Activated effector memory CD4-positive, alpha-beta T cell treated with anti-CD3 and anti-CD28 coated beads, Interleukin-2, amount 50 U/mL, for 16 hours (primary cell): Measurements from ENCODE around the gene S100A11.
A peak's percentile ranks its signal among the peaks of the same experiment; 100 is the strongest.
"Not testable (repeated sequence)": the region's sequence is repeated elsewhere in the genome, so short reads cannot be mapped to it uniquely, and the experiment has no call there.

Experiments
- DNase-seq: peaks from one replicate; pipeline ENCODE4 v3.0.0-alpha.2; 2020

S100A11 gene

GRCh38 chr1:152036267-152037216, at the start of gene S100A11:
S100A11 (minus strand) TSS chr1:152037004; CDS start chr1:152036915, 89 bp downstream.
- peak; percentile 91 for DNase-seq

DNA sequence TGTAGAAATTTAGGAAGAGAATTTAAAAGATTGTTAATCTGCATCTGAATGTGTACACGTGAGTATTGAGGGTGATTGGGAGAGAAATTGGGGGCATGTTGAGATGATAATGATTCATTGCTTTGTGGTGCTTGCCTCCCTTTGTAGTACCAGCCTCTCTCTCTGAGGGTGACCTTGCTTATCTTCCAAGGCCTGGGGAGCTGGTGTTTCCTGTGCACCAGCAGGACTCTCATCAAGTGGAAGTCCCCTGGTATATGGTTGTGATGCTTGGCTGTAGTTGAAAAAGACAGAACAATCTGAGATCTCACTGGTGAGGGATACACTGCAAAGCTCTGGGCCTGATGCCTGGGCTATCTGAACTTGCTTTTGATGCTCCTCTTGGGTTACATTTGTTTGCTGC, 48.0 kb upstream of the S100A11 start:
- DNase-seq, result no peak

- DNase-seq, result not testable (repeated sequence)
These were observed 44.2 kb upstream of the S100A11 start for GRCh38 chr1:152081026-152081425.

GRCh38 chr1:152080494-152080893, 43.7 kb upstream of the S100A11 start:
- DNase-seq, result not testable (repeated sequence)

GRCh38 chr1:152078831-152079441, 42.1 kb upstream of the S100A11 start:
- no peak for DNase-seq

DNA sequence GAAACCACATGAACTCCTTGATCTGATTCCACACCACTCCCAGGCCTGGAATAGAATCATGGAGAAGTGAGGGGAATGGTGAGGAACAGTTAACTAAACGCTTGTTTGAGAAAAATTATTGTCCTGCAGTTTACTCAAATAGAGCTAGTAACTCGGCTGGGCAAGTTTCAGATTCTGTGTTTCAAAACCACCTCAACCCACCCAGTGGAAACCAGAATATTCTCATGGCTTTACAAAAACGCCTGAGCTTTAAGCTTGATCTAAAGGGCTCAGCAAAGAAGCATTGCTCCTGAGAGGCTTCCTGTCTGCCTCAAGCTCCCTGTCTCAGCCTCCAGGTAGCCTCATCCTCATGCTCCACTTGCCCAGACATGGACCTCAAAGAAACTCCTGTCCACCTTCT, 35.5 kb upstream of the S100A11 start:
- no peak for DNase-seq

- DNase-seq, result no peak
These were observed 34.3 kb upstream of the S100A11 start for GRCh38 chr1:152071123-152071522.

GRCh38 chr1:152067929-152068328, 31.1 kb upstream of the S100A11 start:
- DNase-seq, result no peak

DNA sequence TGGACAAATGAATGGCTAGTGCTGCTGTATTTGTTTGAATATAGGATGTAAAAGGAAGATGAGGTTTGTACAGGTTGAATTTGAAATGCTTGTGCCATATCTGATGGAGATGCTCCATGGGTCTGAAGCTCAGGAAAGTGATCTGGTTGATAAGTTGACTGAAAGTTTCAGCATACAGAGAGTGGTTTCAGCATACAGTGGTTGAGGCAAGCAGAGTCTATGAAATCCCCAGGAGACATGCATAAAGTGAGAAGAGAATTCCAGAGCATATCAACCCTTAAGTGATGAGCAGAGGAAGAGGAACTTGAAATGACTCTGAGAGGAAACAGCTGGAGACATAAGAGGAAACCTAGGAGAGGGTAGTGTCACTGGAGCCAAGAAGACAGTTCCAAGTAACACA, 30.3 kb upstream of the S100A11 start:
- DNase-seq, result no peak

DNA sequence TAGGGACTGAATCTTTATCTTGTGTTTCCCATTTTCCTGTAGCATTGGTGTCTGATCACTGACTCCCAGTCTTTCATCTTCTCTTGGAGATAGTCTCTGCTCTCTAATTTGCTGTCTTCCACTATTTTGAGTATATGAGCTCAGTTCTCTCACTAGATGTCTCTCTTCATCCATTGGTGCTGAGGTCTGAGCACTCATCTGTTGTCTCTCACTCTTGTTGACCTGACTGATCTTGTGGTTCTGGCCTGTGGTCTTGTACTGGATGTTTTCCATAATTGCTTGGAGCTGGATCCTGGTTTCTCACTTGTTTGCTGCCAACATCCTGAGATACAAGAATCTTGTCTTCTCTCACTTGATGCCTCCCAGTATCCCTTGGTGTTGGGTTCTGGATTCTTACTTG, 25.1 kb upstream of the S100A11 start:
- DNase-seq, result no peak

DNA sequence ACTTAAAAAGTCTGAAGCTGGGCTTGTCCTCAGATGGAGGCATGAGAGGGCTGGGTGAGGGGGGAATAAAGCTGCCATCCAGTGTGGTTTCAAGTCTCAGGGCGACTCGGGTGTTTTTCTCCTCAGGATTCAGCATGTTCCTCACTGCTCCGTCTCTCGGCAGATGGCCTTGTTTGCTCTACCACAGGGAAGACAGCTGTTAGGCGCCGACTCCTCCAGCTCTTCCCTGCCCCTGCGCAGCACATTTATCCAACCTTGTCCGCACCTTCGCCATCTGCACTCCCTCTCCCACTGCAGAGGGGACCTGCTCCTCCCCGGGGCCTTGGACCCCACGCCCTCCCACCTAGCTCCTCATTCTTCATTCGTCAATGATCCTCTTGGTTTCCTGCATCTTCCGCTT, 16.6 kb upstream of the S100A11 start:
- DNase-seq, result no peak

DNA sequence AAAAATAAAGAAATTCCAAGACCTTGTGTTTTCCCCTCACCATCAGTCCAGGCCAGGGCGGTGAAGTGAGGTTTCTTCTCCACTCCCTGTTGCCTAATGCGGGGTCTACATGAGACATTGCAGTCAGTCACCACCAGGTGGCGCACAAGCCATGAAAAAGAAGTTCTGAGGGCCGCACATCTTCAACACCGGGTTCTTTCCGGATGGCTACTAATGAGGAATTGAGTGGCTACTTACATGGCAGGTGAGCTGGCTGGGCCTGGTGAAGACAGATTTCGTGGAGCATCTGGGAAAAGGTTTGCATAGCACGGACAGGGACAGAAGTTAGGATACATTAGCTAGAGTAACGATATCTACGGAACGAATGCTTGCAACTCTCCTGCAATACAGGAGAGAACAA, 15.8 kb upstream of the S100A11 start:
- DNase-seq, result peak; percentile 94

DNA sequence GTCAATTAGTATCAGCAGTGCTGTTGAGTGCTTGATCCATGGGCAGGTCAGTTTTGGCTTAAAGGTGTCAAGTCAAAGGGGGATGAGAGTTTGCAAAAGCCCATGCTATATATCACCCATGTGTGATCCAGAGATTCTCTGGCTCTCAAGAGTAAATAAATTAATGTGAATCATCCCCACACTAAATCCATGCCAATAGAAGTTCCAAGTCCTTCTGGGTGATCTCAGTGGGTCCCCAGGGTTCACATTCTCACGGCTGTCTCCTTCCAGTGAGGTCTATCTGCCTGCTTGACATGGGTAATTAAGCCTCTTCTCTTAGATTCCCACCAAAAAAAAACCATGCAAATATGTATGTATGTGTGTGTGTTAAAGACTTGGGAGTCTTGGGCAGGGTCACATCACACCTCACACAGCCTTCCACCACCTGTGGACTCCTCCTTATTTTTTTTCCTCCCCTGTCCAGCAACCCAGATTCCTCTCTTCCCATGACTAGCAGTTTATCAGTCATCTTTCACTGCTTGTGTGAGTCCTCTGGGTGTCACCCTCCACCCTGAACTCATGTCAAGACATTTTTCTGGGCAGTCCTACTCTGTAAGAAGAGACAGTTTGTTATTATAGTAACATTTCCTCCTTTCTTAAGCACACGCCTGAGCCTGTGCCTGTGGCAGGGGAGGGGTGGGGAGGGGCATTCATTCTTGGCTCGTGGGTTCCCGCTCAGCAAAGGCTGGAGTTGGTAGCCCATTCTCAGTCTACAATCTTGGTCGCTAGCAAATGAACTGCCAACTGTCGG, 14.3 kb upstream of the S100A11 start:
- no peak for DNase-seq

- no peak for DNase-seq
These were observed 12.7 kb upstream of the S100A11 start for GRCh38 chr1:152049291-152050083.

DNA sequence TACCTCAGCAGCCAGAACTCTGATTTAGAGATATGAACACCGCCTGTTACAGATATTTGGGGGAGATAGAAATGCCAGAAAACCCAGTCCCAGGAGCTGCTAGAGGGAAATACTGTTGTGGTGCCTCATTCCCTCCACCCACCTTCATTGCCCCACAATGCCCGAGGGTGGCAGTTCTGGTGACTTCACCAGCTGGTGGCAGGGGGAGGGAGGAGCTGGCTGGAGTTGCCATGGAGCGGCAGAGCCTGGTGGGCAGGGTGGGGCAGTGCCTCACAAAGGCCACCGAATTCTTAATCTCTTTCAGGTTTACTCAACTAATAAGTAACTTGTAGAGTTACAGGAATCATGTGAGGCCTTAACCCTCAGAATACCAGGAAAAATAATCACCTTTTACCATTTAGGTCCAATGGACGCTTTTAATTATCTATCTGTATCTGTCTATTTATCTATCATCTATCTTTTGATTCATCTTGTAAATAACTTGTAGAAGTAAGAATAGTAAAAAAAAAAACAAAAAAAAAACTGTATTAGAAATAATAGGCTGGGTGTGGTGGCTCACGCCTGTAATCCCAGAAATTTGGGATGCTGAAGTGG, 11.7 kb upstream of the S100A11 start:
- peak; percentile 87 for DNase-seq

DNA sequence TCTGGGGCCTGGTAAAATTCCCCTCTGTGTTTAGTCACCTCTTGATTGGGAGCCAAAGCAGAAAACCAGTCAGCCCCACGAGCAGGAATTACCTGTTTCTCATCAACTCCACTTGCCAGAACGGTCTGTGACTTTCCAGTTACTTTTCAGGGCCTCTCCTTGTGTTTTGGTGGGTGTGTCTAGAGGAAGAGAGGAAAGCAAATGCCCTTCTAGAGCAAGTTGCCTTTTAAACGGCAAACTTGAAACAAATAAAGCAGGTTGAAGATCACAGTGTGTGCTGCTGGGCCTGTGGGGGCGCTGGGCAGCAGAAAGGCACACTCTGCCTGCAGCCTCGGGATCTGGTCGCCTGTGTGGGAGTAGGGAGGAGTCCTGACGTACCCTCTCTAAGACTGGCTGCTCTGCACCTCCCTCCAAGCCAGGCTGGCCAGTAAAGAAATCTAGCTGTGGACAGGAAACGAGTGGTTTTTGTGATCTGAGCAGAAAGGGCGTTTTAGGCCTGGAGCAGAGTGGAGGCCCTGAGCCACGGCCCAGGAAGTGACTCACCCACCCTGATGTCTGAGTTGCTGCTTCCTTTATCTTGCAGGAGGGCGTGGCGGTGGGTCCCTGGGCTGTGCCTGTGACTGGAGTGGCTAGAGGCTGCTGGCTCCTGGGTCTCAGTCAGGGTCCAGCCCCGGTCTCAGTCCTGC, 11.1 kb upstream of the S100A11 start:
- DNase-seq, result peak; percentile 94

- DNase-seq, result peak; percentile 69
These were observed 10.6 kb upstream of the S100A11 start for GRCh38 chr1:152047413-152047729.

GRCh38 chr1:152044386-152044785, 7.6 kb upstream of the S100A11 start:
- DNase-seq, result no peak

GRCh38 chr1:152043870-152044269, 7.1 kb upstream of the S100A11 start:
- no peak for DNase-seq

GRCh38 chr1:152042030-152042429, 5.2 kb upstream of the S100A11 start:
- no peak for DNase-seq

- DNase-seq, result no peak
These were observed 3.1 kb upstream of the S100A11 start for GRCh38 chr1:152039886-152040285.

- DNase-seq, result no peak
These were observed 2.7 kb upstream of the S100A11 start for GRCh38 chr1:152039461-152039860.
